ENCODE results near the gene FAM210B. TPM values are rescaled to one million over a fixed set of nuclear protein-coding genes. Genes with fewer than 3 reads are reported as not detected.
"Not testable (repeated sequence)": the region's sequence is repeated elsewhere in the genome, so short reads cannot be mapped to it uniquely, and the experiment has no call there.

FAM210B gene
- total RNA-seq, 1 donor from 2014 or later: 36.4 TPM

DNA sequence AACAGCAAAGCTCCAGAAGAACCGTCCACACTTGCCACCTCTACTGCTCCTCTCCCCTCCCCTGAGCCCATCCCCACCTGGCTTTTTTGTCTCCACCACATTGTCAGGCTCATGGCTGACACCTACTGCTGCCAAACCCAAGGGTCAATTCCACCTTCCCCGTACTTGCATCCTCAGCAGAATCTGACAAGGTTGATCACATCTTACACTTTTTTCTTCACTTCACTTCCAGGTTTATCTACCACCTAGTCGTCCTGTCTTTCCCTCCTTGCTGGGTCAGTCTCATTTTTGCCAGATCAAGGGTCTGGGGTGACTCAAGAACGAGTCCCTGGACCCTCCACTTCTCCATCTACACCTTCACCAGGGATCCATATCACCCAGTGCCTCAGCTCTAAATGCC lies 30.1 kb downstream of the FAM210B start:
- intact Hi-C loops (cut with DNase I): no loop called here
- ATAC-seq (no peak), DNase-seq (no peak)
- Histone ChIP-seq H3K36me3 (no peaks in the 10 kb centered on the region), H3K27ac (no peak overlapping the region), H3K9me3 (no peaks in the 10 kb centered on the region), H3K4me3 (no peak overlapping the region), H3K27me3 (ENCODE audit: low read depth) (no peaks in the 10 kb centered on the region), H3K4me1 (peaks cover 19% of the 10 kb centered on the region)
- TF ChIP-seq, protein P1, sequence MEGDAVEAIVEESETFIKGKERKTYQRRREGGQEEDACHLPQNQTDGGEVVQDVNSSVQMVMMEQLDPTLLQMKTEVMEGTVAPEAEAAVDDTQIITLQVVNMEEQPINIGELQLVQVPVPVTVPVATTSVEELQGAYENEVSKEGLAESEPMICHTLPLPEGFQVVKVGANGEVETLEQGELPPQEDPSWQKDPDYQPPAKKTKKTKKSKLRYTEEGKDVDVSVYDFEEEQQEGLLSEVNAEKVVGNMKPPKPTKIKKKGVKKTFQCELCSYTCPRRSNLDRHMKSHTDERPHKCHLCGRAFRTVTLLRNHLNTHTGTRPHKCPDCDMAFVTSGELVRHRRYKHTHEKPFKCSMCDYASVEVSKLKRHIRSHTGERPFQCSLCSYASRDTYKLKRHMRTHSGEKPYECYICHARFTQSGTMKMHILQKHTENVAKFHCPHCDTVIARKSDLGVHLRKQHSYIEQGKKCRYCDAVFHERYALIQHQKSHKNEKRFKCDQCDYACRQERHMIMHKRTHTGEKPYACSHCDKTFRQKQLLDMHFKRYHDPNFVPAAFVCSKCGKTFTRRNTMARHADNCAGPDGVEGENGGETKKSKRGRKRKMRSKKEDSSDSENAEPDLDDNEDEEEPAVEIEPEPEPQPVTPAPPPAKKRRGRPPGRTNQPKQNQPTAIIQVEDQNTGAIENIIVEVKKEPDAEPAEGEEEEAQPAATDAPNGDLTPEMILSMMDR (IDR thresholded peaks at IDR 0.05): no peak

DNA sequence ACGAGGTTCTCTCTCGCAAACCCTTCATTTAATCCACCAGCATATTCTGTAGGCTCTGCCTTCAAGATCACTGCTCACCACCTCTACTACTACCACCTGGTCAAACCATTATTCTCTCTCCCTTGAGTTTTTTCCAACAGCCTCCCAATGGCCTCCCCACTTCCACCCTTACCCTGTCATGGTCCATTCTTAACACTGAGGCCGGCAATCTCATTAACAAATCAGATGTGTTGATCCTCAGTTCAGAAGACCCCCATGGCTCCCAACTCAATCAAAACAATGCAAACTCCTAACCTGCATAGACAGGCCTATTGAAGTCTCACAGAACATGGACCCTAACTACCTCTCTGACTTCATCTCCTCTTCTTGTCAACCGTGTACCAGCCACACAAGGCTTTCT lies 31.0 kb downstream of the FAM210B start:
- intact Hi-C loops (cut with DNase I): loop anchor here (10.0 kb wide), 1 partner anchor 75 kb away; the partner anchor contains the start of gene RTF2

DNA sequence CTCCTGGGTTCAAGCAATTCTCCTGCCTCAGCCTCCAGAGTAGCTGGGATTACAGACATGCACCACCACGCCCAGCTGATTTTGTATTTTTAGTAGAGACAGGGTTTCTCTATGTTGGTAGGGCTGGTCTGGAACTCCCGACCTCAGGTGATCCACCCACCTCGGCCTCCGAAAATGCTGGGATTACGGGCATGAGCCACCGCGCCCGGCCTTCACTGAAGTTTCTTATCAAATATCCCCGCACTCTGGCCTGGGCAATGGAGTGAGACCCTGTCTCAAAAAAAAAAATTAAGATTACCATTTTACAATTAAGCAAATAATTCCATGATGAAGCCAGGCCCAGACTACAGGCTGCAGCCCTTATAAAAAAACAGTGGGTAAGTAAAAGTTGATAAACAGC lies 31.6 kb downstream of the FAM210B start:
- H3K27me3 ChIP-seq (ENCODE audit: low read depth); H3K9me3 ChIP-seq; H3K27ac ChIP-seq; ATAC-seq; H3K36me3 ChIP-seq; DNase-seq; H3K4me3 ChIP-seq: not testable (repeated sequence)
- intact Hi-C loops (cut with DNase I): loop anchor here (10.0 kb wide), 1 partner anchor 74 kb away; the partner anchor contains the start of gene RTF2
- H3K4me1 ChIP-seq: peaks cover 26% of the 10 kb centered on the region

More for the DNA sequence above, 31.0 kb downstream of the FAM210B start:
- no peaks in the 10 kb centered on the region for H3K36me3 ChIP-seq
- ATAC-seq (no peak), DNase-seq (no peak)
- H3K27ac ChIP-seq: no peak overlapping the region
- H3K27me3 ChIP-seq (ENCODE audit: low read depth): no peaks in the 10 kb centered on the region
- no peak overlapping the region for H3K4me3 ChIP-seq
- TF ChIP-seq, protein P1 (IDR thresholded peaks at IDR 0.05): no peak
- peaks cover 26% of the 10 kb centered on the region for H3K4me1 ChIP-seq
- no peaks in the 10 kb centered on the region for H3K9me3 ChIP-seq

DNA sequence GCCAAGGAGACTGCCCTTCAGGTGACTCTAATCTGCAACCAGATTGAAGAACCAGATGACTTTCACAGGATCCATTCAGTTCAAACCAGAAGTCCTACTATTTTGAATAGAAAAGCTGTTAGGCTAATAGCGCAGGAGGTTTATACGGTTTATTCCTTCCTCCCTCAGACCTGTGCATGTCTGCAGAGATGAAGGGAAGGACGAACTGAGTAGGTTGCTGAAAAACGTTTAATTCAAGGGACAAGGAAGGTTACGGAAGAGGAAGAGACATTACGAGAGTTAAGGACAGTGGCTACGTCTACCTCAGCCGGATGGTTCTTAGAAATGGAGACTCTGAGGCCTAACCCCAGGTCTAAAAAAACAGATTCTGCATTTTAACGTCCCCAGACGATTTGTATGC lies 32.3 kb downstream of the FAM210B start:
- Histone ChIP-seq H3K9me3 (no peaks in the 10 kb centered on the region), H3K27ac (no peak overlapping the region), H3K4me3 (peak overlapping the region; percentile 94), H3K4me1 (peaks cover 26% of the 10 kb centered on the region), H3K36me3 (peaks cover 8% of the 10 kb centered on the region), H3K27me3 (ENCODE audit: low read depth) (no peaks in the 10 kb centered on the region)
- no peak for DNase-seq
- no peak for ATAC-seq
- TF ChIP-seq, protein P1 (IDR thresholded peaks at IDR 0.05): no peak
- intact Hi-C loops (cut with DNase I): loop anchor here (10.0 kb wide), 1 partner anchor 74 kb away; the partner anchor contains the start of gene RTF2

DNA sequence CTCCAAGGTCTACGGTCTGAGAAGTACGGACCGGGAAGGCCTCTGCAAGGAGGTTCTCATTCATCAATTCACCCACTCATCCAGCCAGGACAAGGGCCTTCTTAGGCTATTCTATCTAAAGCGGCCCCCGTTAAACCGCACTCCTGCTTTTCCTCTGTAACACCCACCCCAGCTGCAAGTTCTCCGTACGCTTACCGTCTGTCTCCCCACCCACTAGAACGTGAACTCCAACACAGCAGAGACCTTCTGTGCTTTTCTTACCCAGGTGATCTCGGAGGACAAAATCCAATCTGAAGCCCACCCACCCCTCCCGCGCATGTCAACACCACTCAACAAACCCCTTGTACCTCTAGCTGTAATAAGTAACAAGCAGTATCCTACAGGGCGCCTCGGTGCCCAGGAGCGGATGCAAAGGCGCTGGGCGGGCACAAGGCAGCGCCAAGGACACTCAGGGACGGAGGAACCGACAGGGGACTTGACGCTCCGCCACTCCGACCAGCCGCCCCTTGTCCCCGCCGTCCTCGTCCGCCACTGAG lies 32.9 kb downstream of the FAM210B start:
- H3K36me3 ChIP-seq: peaks cover 15% of the 10 kb centered on the region
- TF ChIP-seq, protein P1 (IDR thresholded peaks at IDR 0.05): no peak
- ATAC-seq (peak; percentile 51 to 53), DNase-seq (no peak)
- H3K4me1 ChIP-seq: peaks cover 26% of the 10 kb centered on the region
- no peaks in the 10 kb centered on the region for H3K27me3 ChIP-seq (ENCODE audit: low read depth)
- intact Hi-C loops (cut with DNase I): loop anchor here (10.0 kb wide), 1 partner anchor 73 kb away; the partner anchor contains the start of gene RTF2
- peak overlapping the region; percentile 94 for H3K4me3 ChIP-seq
- H3K9me3 ChIP-seq: no peaks in the 10 kb centered on the region
- H3K27ac ChIP-seq: peak overlapping the region; percentile 89

DNA sequence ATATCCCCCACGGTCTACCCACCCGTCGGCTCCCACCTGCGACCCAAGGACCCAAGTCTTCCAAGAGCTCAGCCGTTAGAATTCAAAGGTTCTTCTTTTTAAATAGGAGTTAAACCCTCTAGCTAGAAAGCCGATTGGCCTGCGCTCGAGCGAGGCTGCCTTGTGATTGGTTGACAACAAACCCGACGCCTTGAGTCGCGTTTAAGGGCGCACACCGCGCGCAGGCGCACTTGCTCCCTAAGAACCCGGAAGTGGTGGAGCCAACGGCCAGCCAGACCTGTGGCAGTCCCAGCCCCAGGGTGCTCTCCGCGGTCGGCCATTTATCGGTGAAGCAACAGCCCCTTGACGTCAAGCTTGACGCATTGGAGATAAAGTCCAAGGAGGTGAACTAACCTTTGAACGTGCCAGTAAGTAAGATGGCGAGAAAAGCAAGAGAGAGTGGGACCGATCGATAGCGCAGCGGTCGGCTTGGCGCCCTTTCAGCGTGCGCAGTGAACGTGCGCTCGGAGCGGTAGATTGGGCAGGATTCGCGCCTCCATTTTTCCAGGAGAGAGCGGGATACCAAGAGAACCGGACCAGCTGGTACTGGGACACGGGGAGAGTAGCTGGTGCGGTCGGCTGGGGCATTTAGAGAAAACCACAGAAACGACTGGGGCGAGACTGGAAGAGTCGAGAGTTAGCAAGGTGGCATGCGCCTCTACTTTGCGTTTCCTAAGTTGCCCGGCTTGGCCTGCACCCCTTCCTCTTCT lies 33.5 kb downstream of the FAM210B start, which contains the start of the genes AURKA and CSTF1:
Gene AURKA, minus strand, starts transcription at position 84 of the 749 bp plus-strand sequence. CDS start 4,018 bp downstream, outside the sequence.
Gene CSTF1, plus strand, starts transcription at position 514 of the 749 bp plus-strand sequence. CDS start 2,908 bp downstream, outside the sequence.
- peak; percentile 99 for DNase-seq
- intact Hi-C loops (cut with DNase I): loop anchor here (10.0 kb wide), 1 partner anchor 72 kb away; the partner anchor contains the start of gene RTF2
- peak within 1 kb of the TSS; percentile 94 for H3K4me3 ChIP-seq
- H3K27me3 ChIP-seq (ENCODE audit: low read depth): no peaks in the 10 kb centered on the region
- ATAC-seq: peak; percentile 98 to 99
- H3K36me3 ChIP-seq: peaks cover 21% of the 10 kb centered on the region
- TF ChIP-seq, protein P1 (IDR thresholded peaks at IDR 0.05): no peak
- H3K4me1 ChIP-seq: peaks cover 26% of the 10 kb centered on the region
- peak within 1 kb of the TSS; percentile 89 for H3K27ac ChIP-seq
- H3K9me3 ChIP-seq: no peaks in the 10 kb centered on the region
